ENCODE data around the gene FHAD1.

DNA sequence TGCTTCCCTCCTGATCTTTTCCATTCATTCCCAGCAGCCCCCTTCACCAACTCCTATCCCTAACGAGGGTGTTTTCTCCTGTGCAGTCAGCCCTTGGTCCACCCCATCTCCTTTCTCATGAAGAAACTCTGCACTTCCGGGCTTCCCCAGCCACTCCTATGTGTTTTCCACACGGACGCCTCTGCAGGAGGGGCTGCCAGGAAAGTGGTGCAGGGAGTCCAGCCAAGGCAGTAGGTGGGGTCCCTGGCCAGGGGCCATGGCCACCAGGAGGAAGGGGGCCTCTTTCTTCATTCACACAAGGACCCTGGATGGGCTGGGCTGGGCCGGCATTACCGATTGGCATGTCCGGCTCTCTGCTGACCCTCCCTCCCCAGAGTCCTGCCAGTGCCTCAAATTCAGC is 89.8 kb downstream of the FHAD1 start:
- TF ChIP-seq, protein P1, sequence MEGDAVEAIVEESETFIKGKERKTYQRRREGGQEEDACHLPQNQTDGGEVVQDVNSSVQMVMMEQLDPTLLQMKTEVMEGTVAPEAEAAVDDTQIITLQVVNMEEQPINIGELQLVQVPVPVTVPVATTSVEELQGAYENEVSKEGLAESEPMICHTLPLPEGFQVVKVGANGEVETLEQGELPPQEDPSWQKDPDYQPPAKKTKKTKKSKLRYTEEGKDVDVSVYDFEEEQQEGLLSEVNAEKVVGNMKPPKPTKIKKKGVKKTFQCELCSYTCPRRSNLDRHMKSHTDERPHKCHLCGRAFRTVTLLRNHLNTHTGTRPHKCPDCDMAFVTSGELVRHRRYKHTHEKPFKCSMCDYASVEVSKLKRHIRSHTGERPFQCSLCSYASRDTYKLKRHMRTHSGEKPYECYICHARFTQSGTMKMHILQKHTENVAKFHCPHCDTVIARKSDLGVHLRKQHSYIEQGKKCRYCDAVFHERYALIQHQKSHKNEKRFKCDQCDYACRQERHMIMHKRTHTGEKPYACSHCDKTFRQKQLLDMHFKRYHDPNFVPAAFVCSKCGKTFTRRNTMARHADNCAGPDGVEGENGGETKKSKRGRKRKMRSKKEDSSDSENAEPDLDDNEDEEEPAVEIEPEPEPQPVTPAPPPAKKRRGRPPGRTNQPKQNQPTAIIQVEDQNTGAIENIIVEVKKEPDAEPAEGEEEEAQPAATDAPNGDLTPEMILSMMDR (IDR thresholded peaks at IDR 0.05): no peak
- no peak for TF ChIP-seq POLR2A (IDR thresholded peaks at IDR 0.05)
